GM19452 (cell line): Measurements from ENCODE around the gene EXPH5.
"Not testable (repeated sequence)": the region's sequence is repeated elsewhere in the genome, so short reads cannot be mapped to it uniquely, and the experiment has no call there.

Experiments used
- ATAC-seq: cut with Tn5 transposase; IDR thresholded peaks from one replicate; pipeline ENCODE4 v1.9.1; 2021; ENCODE audit not compliant: unreplicated experiment

The EXPH5 gene

GRCh38 chr11:108601150-108601549 lies 7.6 kb upstream of the EXPH5 start:
- ATAC-seq, result no peak

DNA sequence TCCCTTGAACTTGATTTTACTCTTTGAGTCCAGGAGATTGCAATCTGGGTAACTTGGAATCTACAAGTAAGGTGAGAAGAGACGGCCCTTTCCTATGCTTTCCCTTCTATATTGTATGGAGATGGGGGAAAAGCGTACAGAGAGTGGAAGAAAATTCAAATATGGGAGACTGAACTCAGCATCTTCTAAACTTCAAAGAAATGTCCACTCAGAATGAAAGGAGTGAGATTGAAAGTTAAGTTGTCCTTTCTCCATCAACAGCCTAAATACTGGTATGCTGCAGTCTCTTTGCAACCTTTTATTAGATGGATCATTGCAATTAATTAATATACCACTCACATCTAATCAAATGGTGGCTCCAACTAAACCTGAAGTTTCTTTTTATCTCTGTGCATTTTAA lies 6.4 kb upstream of the EXPH5 start:
- no peak for ATAC-seq

GRCh38 chr11:108597736-108598355 lies 4.3 kb upstream of the EXPH5 start:
- no peak for ATAC-seq

- ATAC-seq, result no peak
Observed at GRCh38 chr11:108596701-108597100, 3.1 kb upstream of the EXPH5 start.

DNA sequence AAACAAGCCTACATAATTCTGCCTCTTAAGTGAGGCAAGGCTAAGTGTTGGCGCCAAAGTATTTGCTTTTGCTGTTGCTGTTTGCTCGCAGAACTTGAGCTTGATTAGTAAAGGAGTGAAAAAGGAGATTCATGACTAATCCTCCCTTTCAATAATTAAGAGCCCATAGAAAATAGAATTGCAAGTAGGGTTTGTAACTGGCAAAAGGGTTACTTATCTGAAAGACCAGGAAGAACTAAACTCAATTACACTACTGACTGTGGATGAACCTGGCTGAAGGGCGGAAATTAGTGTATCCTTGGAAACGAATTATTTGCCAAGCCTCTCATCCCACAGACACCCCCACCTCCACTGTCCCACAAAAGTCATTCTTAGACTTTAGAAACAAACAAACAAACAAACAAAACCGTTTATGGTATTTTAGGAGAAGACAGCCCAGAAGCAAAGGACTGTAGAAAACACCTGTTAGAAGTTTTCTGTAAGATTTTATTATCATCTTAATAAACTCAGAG lies 411 bp upstream of the EXPH5 start:
- no peak for ATAC-seq

DNA sequence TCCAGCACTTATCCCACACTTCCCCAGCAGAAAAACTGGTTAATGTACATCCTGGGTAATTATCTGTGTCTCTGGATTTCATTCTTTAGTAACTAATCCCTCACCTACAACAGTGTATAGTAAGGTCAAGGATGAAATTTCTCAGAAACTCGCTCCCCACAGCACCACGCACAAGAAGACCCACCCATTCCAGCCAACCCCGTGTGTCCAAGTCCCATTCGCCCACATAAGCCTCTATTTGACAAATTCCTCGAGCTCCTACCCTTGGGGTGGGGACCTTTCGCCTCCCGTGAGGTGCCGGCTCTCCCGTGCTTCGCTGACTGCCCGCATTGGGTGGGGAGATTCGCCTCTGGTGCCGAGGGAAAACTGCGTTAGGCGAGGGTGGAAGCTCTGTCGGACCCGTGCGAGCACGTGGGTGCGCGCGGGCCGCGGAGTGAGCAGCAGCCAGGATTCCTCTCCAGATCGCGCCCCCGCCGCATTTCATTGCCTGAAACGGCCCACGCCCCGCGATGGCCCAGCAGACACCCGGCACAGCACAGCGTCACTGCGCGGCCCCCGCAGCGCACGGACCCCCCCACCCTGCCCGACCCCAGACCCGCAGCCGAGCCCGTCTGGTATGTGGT lies 866 bp downstream of the EXPH5 start:
- ATAC-seq, result peak; percentile 4

DNA sequence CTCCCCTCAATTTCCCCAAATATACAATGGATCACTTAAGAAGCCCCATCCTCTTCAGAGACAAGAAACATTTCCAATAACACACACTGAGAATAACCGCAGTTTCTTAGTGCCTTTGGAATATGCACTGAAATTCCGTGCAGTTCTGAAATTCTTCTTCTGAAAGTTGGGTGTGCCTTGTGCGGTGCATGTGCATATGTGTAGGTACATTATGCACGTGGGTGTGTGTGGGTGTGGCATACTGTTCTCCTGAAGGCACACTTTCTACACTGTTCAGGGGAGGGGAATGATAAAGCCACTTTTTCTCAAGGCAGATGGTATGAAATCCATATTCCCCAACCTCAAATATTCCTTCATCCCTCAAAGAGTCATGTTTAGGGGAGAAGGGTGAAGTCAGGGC lies 1.7 kb downstream of the EXPH5 start:
- no peak for ATAC-seq

GRCh38 chr11:108589136-108589535 lies 4.4 kb downstream of the EXPH5 start:
- ATAC-seq, result no peak

DNA sequence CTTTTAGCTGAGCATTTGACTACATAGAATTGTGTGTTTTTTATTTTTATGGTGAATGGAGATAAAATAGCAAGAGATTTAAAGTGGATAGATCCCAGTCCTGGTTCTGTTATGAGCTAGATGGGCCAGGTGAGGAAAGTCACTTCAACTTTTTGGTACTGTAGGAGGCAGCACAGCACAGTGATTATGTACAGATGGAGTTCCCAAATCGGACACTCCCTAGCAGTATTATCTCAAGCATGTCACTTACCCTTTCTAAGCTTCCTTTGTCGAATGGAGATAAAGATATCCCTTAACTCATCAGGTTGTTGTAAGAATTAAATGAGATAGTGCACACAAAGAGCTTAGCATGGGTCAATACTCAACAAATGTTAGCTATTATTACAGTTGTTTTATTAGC lies 5.3 kb downstream of the EXPH5 start:
- ATAC-seq, result no peak

DNA sequence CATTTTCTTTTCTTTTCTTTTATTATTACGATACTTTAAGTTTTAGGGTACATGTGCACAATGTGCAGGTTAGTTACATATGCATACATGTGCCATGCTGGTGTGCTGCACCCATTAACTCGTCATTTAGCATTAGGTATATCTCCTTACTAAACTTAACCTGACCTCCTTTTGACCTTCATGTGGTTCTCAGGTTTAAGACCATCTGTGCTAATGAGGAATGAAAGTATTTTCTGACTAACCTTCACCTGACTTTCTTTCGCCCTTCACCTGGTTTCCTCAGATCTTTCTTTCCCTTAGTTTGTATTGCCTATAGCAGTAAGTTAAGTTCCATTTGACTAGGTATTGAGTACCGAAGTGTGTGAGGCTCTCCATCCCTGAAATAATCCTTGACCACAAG lies 6.5 kb downstream of the EXPH5 start:
- ATAC-seq, result no peak

GRCh38 chr11:108586600-108586999 lies 7.0 kb downstream of the EXPH5 start:
- ATAC-seq, result no peak

DNA sequence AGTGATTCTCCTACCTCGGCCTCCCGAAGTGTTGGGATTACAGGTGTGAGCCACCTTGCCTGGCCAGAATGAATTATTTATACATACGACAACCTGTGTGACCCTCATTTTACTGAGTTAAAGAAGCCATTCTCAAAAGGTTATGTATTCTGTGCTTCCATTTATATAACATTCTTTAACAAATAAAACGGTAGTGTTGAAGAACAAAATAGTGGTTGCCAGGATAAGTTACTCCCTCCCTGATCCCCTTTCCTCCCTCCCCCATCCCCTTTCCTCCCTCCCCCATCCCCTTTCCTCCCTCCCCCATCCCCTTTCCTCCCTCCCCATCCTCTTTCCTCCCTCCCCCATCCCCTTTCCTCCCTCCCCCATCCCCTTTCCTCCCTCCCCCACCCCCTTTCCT lies 7.4 kb downstream of the EXPH5 start:
- ATAC-seq, result not testable (repeated sequence)

GRCh38 chr11:108584973-108585372 lies 8.6 kb downstream of the EXPH5 start:
- ATAC-seq, result no peak

GRCh38 chr11:108580645-108581044 lies 12.9 kb downstream of the EXPH5 start:
- no peak for ATAC-seq

DNA sequence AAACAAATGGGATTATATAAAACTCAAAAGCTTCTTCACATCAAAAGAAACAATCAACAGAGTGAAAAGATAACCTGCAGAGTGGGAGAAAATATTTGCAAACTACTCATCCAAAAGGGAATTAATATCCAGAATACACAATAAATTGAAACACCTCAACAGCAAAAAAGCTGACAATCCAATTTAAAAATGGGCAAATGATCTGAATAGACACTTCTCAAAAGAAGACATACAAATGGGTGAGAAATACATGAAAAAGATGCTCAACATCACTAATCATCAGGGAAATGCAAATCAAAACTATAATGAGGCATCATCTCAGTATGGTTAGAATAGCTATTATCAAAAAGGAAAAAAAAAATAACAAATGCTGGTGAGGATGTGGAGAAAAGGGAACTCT lies 13.5 kb downstream of the EXPH5 start:
- no peak for ATAC-seq

DNA sequence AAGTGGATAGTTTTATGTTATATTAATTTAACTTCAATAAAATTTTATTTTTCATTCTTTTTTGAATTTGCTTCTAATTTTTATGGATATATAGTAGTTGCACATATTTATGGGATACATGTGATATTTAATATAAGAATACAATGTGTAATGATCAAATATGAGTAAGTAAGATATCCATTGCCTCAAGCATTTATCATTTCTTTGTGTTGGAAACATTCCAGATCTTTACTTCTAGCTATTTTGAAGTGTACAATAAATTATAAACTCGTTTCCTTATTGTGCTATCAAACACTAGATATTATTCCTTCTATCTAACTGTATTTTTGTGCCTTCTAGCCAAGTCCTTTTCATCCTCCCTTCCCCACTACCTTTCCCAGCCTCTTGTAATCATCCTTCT lies 17.0 kb downstream of the EXPH5 start:
- no peak for ATAC-seq

- ATAC-seq, result no peak
Observed at GRCh38 chr11:108574675-108575074, 18.9 kb downstream of the EXPH5 start.

DNA sequence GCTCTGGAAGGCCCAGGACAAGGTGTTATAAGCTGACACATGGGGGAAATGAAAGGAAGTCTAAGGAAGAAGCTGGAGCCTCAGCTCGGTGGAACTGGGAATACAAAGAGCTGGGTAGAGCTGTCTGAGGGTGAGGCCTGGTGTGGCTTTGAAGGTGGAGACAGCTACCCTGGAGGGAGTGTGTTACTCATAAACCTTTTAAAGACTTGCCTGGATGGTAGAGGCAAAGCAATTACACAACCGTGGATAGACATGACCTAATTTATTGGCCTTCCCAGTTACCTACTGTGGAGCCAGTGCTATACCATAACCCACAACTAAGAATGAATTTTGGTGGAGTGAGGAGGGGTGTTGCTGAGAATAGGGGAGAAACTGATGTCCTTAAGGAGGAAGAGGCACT lies 22.6 kb downstream of the EXPH5 start:
- no peak for ATAC-seq

GRCh38 chr11:108569896-108570295 lies 23.7 kb downstream of the EXPH5 start:
- ATAC-seq, result no peak

DNA sequence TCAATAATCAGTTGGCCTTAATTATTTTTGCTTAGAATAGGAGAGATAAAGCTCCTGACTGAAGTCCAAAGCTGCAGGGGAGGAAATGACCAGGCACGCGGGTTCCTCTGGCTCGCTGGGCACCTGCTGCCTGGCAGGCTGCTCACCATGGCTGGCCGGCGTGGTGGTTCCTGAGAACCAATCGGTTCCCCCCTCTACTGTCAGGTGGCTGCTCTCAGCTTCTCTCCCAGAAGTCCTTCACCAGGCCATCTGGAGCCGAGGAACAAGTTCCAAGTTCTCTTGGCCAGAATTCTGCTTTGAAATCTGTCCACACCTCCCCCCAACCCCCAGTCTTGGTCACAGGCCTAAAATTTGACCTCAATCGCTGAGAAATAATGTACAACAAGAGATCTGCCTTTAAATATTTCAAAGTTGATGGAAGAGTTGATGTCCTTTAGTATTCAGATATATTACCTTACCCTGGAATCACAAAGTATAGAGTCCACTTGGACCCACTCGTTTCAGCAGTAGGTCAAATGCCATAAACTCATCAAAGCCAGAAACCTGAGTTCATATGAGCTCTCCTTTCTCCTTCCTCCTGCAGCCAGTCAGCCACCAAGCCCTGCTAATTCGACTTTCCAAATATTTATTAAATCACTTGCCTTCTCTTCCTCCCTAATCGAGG lies 25.2 kb downstream of the EXPH5 start:
- ATAC-seq, result no peak

DNA sequence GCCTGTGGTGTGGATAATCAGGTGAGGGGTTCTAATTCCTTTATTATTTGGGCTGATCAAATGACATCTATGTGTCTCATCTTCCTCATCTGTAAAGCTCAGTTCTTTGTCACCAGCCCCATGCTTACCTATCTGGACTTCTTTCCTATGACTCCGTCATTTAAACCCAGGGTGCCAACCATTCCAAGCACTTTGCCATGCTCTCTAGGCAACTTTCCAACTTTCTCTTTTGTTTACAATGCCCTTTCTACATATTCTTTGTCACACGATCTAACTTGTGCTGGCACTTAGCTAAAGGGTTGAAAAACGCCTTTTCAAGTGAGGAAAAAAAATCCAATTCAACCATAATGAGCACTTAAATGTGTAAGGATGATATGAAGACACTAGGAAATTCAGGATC lies 27.9 kb downstream of the EXPH5 start:
- ATAC-seq, result no peak
